K562 treated with DMSO at 1 percent for 12 hours (cell line): ENCODE data around the gene LRPAP1. TPM values are rescaled to one million over a fixed set of nuclear protein-coding genes. Genes with fewer than 3 reads are reported as not detected.

Experiments used
- total RNA-seq: library from RNA; unstranded; fragments of 300-600 nt; gene quantifications from 2 replicates; pipeline ENCODE4 v1.2.3, GENCODE V29; 2022; ENCODE audit not compliant: insufficient read depth

The LRPAP1 gene, protein sequence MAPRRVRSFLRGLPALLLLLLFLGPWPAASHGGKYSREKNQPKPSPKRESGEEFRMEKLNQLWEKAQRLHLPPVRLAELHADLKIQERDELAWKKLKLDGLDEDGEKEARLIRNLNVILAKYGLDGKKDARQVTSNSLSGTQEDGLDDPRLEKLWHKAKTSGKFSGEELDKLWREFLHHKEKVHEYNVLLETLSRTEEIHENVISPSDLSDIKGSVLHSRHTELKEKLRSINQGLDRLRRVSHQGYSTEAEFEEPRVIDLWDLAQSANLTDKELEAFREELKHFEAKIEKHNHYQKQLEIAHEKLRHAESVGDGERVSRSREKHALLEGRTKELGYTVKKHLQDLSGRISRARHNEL
- total RNA-seq = 96.8 and 114 TPM in 2 replicates

DNA sequence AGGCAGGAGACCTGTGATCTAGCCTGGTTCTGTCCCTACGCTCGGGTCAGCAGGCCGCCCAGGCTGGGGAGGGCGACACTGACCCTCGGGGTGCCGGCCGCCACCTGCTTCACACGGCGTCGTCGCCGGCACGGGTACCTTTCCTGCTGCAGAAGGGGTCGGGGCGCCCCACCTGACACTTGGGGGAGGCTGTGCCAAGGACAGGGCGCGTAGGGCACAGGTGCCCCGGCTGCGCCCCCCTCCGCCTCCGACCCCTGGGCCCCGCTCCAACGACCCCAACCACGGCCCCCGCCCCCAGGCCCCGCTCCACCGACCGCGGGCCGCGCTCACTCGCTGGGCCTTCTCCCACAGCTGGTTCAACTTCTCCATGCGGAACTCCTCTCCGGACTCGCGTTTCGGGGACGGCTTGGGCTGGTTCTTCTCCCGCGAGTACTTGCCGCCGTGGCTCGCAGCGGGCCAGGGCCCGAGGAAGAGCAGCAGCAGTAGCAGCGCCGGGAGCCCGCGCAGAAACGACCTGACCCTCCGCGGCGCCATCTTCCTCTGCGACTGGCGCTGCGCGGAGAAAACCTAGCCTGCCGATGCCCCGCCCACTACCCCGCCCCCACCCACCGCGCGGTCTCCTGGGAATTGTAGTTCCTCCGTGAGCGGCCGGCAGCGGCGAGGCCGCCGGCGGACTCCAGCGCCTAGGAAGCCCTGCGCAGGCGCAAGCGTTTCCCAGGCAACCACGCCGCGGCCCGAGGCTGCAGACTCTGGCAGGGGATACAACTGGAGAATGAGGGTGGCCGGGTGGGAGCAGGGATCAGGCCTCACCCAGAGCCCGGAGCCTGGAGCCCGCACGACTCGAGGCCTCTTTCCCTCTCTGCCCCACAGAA lies at the start of gene LRPAP1:
LRPAP1 (minus strand) TSS at position 544 of the 872 bp plus-strand sequence; CDS start at position 534, 10 bp downstream.

DNA sequence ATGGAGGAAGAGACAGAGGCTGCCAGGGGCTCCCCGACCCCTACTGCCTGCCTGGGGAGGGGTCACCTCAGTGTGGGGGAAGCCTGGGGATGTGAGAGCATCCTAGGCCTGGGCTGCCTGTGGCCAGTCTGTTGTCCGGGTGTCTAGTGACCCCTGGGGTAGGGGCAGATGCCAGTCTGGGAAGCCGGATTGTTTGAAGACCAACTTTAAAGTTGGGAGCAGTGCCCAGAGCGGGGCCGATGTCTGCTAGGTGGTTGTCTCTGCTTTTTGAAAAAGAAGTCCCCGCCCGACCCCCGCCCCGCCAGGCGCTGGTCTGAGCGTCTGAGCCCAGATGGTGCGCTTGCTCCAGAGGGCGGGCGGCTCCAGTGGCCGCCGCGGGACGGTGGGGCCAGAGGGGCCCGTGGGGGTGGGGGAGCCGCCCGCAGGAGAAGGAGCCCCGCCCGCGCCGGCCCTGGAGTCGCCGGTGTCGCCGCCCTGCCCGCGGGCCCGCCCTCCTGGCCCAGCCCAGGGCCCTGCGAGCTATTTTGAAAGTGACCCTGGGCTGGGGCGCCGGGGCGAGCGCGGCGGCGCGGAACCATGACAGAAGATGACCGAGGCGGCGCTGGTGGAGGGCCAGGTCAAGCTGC lies 69.3 kb downstream of the LRPAP1 start, which contains the start of gene DOK7:
DOK7 (plus strand) TSS at position 517 of the 626 bp plus-strand sequence; CDS start at position 587, 70 bp downstream.

Other genes with a start within 250 kb of the LRPAP1 start
- gene RGS12, start 239.4 kb downstream of the LRPAP1 start, total RNA-seq = 8.4 and 29.3 TPM in 2 replicates
- gene HGFAC, start 90.5 kb downstream of the LRPAP1 start, total RNA-seq = not detected in 2 replicates
- not detected in 2 replicates for gene DOK7, start 69.1 kb downstream of the LRPAP1 start, total RNA-seq
- 0.65 and 0.99 TPM in 2 replicates for gene ADRA2C, start 234.0 kb upstream of the LRPAP1 start, total RNA-seq